DMS 273 (cell line): ENCODE results near the gene PLA2G4A.
"Not testable (repeated sequence)": the region's sequence is repeated elsewhere in the genome, so short reads cannot be mapped to it uniquely, and the experiment has no call there.

Source experiments
- DNase-seq: peaks from one replicate; lab custom pipeline; 2025; ENCODE audit not compliant: unreplicated experiment; lab: John Stamatoyannopoulos, UW

The PLA2G4A gene

GRCh38 chr1:186917106-186917786, 88.5 kb downstream of the PLA2G4A start:
- DNase-seq: peak; percentile 41

GRCh38 chr1:186921386-186921785, 92.6 kb downstream of the PLA2G4A start:
- not testable (repeated sequence) for DNase-seq

- not testable (repeated sequence) for DNase-seq
These were observed 94.1 kb downstream of the PLA2G4A start for GRCh38 chr1:186922814-186923213.

GRCh38 chr1:186923486-186923885, 94.7 kb downstream of the PLA2G4A start:
- DNase-seq: no peak

GRCh38 chr1:186925881-186926669, 97.3 kb downstream of the PLA2G4A start:
- DNase-seq: no peak

GRCh38 chr1:186927884-186928283, 99.1 kb downstream of the PLA2G4A start:
- DNase-seq: no peak

DNA sequence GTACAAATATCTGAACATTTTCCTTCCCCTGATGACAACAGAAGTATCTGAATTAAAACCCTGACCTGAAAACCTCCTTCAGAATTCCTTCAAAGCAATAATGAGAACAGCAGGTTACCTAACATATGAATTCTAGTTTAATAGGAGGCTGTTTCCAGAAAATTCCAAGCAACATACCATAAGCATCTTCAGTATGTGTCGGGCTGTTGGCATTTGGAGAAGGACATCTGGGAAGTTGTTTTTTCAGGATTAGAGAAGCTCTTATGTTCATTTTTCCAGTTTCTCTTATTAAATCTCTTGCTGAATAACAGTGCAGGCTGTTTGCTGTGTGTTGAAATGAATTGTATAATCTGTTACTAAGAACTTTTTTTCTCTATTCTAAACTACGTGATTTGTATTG, 101.5 kb downstream of the PLA2G4A start:
- no peak for DNase-seq

GRCh38 chr1:186937016-186937670, 108.4 kb downstream of the PLA2G4A start:
- no peak for DNase-seq

- DNase-seq: no peak
These were observed 115.3 kb downstream of the PLA2G4A start for GRCh38 chr1:186943891-186944686.

DNA sequence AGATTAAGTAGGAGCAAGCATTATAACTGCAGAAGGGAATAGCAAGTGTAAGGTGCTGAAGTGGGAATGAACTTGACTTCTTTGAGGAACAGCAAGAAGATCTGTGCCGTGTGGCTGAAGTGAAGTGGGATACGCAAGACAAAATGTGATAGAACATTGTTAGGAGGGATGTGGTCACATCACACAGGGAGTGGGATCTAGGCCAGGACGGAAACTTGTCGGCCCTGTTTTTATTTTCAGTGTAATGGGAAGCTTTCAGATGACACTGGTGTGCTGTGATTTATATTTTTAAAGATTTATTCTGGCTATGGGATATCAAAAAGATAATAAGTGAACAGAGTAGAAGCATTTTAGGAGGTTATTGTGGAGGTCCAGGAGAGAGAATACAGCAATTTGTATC, 116.4 kb downstream of the PLA2G4A start:
- no peak for DNase-seq

- DNase-seq: no peak
These were observed 119.8 kb downstream of the PLA2G4A start for GRCh38 chr1:186948535-186948934.

DNA sequence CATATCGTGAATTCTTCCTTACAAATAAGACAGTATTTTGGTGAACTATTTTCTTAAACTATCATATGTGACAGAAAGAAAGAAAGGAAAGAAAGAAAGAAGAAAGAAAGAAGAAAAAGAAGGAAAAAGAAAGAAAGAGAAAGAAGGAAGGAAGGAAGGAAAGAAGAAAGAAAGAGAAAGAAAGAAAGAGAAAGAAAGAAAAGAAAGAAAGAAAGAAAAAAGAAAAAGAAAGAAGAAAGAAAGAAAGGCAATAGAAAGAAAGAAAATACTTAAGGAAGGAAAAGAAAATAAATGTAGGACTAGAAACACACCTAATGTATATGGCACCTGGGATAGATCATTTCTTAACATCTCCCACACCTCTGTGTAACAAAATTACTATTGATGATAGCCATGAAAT, 120.4 kb downstream of the PLA2G4A start:
- DNase-seq: no peak

GRCh38 chr1:186950547-186950946, 121.8 kb downstream of the PLA2G4A start:
- no peak for DNase-seq

DNA sequence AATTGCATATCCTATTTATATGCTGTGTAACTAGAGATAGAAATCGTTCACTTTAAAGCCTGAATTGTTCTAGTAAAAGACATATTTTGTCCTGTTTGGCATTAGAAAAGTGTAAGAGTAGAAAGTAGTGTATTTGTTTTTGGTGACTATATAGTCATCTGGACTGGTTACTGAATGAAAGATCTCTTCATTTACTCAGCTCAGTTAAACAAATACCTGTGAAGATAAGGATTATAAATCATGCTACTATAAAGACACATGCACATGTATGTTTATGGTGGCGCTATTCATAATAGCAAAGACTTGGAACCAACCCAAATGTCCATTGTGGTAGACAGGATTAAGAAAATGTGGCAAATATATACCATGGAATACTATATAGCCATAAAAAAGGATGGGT, 125.1 kb downstream of the PLA2G4A start:
- no peak for DNase-seq

DNA sequence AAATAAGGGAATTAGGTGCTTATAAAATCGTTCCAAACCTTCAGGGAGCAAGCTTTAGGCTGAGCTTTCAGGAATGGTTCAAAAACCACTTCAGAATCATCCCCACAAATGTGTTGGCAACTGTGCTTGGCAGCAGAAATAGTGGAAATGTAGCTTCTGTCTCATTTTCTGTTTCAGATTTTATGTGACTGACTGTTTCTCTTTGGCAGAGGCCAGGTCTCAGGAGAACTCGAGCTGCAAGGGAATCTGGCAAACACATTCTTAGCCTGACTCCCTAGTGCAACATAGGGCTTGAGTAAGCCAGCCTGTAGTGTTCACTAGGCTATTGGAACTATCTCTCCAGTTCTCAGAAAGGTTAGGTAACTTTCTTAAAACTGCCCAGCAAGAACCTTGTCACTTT, 128.6 kb downstream of the PLA2G4A start:
- no peak for DNase-seq

DNA sequence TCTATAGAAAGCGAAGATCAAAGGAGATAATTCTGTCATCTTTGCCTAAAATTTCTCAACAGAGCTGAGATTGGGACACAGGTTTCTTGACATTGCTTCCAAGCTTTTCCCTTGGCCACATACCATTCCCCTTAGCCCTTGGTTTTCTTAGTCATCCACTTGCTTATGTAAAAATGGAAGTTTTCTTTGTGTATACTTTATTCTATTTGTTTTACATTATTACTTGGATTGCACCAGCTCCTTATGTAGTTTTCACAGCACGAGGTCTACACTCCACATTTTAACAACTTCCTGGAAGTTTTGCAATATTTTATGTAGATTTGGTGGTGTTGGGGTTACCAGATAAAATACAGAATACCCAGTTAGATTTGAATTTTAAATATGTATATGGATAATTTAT, 129.8 kb downstream of the PLA2G4A start:
- DNase-seq: no peak

- DNase-seq: no peak
These were observed 132.1 kb downstream of the PLA2G4A start for GRCh38 chr1:186960861-186961260.

DNA sequence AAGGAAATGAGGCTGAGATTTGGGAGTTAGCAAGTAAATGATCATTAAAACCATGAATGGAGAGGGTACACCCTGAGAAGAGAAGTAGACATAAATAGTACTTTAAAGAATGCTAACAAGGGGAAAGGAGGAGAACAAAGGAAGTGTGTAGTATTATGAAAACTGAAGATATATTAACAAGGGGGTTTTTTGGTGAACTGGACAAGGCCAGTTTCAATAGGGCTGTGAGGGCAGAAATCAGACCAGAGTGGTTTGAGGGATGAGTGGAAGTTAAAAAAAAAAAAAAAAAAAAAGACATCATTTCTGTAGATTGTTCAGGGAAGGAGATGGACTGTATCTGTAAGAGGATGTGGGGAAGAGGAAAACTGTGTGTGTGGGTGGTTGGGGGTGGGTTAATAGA, 137.1 kb downstream of the PLA2G4A start:
- DNase-seq: no peak

DNA sequence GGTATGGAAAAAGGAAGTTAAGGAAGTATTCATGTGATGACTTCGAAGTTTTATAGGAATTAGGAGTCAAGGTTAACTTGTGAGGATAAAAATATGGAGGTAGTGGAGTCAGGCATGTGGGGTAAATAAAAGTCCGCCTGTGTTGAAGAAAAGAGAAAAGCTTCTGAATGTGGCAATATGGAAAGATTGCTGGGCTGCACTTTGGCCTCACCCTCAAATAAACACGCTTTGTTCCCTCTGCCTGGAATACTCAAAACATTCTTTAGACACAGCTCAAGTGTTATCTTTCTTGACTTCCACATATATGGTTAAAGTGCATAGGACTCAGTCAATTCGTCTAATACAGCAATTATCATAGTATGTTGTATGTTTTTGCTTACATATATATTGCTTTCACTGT, 137.7 kb downstream of the PLA2G4A start:
- no peak for DNase-seq

DNA sequence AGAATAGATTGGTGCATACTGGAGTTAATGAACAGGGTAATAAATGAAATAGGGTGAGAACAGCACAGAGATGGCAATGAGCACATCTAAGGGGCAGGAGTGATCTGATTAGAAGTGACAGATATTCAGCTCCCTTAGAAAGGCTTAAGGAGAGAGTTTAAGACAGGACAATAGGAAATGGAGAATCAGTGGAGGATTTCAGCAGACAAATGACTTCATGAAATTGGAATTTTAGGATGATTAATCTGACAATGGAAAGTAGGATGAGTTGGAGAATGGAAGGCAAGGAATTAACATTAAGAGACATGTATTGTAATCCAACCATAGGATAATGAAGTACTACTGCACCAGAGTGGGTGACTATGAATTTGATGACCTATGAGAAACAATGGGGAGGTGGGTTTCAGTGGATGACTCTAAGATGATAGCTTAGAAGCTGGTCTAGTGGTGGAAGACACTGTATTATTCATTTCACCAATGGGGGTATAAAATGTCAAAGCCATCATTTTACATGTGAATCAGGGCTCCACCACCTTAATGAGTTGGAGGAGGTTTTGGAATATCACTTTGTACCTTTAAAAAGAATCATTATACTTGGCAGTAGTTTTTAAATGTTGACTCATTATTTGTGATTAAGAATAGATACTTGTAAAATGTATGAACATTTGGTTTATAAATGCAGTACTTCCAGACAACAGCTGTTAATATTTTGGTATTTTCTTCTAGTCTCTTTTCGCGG, 139.1 kb downstream of the PLA2G4A start:
- no peak for DNase-seq

DNA sequence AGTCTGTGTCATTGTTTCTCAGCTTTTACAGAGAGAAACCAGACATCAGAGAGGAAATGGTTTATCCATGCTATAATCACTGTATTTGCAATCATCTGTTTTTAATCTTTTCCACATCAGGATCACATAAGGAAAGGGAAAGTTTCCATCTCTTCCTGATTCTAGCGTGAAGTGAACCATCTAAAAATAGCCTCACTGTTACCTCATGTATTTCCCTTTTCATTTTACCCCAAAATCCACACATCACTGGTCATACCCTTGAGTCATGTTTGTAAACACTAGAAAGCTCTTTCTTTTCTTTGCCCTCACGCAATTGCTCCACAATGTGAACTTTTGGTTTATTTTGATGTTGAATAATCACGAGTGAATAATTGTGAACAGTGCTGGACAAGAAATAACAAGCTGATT, 146.0 kb downstream of the PLA2G4A start:
- DNase-seq: no peak
